H1 (cell line): ENCODE data around the gene CD59. TPM values are rescaled to one million over a fixed set of nuclear protein-coding genes. Genes with fewer than 3 reads are reported as not detected.

Experiments
- NANOG ChIP-seq: IDR thresholded peaks from 2 replicates; pipeline ENCODE4 v1.6.1; 2011; ENCODE audit warnings: low read length, low read depth, mild to moderate bottlenecking, inconsistent platforms; ENCODE audit not compliant: insufficient read depth, poor library complexity, severe bottlenecking
- polyA plus RNA-seq, 7 experiments: library from polyadenylated mRNA; depleted of rRNA in 3 of 7; stranded (reverse) in 5 of 7; unstranded in 2 of 7; fragments of >200 nt in 5 of 7; fragments of 200-250 nt in 2 of 7; gene quantifications; 1 replicate in 5 of 7; 2 replicates in 1 of 7; 4 replicates in 1 of 7; pipeline versions ENCODE4 v1.2.1 to v1.2.3, GENCODE V29; 2011 to 2013; ENCODE audit warnings: missing spikeins in 2 of 7, mixed read lengths in 2 of 7
- total RNA-seq: library from RNA; stranded (reverse); fragmentation: NEBNext Ultra II Directional; extraction: Animal tissue kit (Norgen Biotek cat#: 25700); gene quantifications from 2 replicates; pipeline ENCODE4 v1.2.1, GENCODE V29; 2021

The CD59 gene
- total and polyA plus RNA-seq, 2 of the 8 experiments (the other 6 are each of a cell fraction or from before 2014, with no cell fraction given), result 63.1 to 90.3 TPM

DNA sequence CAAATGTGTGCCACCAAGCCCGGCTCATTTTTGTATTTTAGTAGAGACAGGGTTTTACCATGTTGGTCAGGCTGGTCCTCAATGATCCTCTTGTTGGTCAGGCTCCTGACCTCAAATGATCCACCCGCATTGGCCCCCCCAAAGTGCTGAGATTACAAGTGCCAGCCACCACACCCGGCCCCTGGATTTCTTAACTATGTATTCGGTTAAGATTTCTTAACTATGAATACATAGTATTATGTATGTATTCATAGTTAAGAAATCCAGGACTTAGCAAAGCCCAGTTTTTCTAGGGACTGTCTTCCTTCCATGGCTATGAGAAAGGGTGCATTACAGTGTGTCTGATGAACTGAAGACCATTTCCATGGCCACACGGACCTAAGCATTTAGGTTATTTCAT, 37.3 kb downstream of the CD59 start (continued):
- no peak for TF ChIP-seq NANOG
